Liver (tissue), 9 donors: ENCODE measurements around the gene LRRC27. TPM values are rescaled to one million over a fixed set of nuclear protein-coding genes. Genes with fewer than 3 reads are reported as not detected.

Source experiments
- DNase-seq: peaks from one replicate; pipeline ENCODE4 v3.0.0-alpha.2; 2017; ENCODE audit warnings: low spot score
- H3K27ac ChIP-seq, 2 donors: one replicate each; pipeline ENCODE4 v1.7.0; 2013; ENCODE audit warnings: inconsistent platforms in 2 of 2, low read length in 2 of 2, control low read depth in 1 of 2, low read depth in 1 of 2, mild to moderate bottlenecking in 1 of 2
- H3K27me3 ChIP-seq, 4 donors: one replicate each; pipeline versions ENCODE4 v1.6.1 to v1.7.0; 2013; ENCODE audit warnings: low read length in 3 of 4, inconsistent platforms in 1 of 4, mild to moderate bottlenecking in 1 of 4, moderate library complexity in 1 of 4; ENCODE audit not compliant: control insufficient read depth in 4 of 4, insufficient read depth in 4 of 4
- H3K36me3 ChIP-seq, 4 donors: one replicate each; pipeline versions ENCODE4 v1.6.1 to v1.7.0; 2013; ENCODE audit warnings: low read length in 3 of 4, mild to moderate bottlenecking in 3 of 4, low read depth in 1 of 4, moderate library complexity in 1 of 4; ENCODE audit not compliant: control insufficient read depth in 4 of 4, insufficient read depth in 3 of 4
- H3K4me1 ChIP-seq, 4 donors: one replicate each; pipeline versions ENCODE4 v1.6.1 to v1.7.0; 2013; ENCODE audit warnings: low read length in 3 of 4, mild to moderate bottlenecking in 3 of 4, moderate library complexity in 1 of 4; ENCODE audit not compliant: control insufficient read depth in 4 of 4, insufficient read depth in 4 of 4
- H3K4me3 ChIP-seq, 3 donors: one replicate each; pipeline versions ENCODE4 v1.6.1 to v1.7.0; 2013; ENCODE audit warnings: low read length in 3 of 3, control low read depth in 1 of 3, low read depth in 1 of 3, mild to moderate bottlenecking in 1 of 3
- H3K9ac ChIP-seq, 2 donors: one replicate each; pipeline ENCODE4 v1.7.0; 2013; ENCODE audit warnings: low read length in 2 of 2, mild to moderate bottlenecking in 2 of 2, moderate library complexity in 2 of 2, control low read depth in 1 of 2, low read depth in 1 of 2
- H3K9me3 ChIP-seq, 4 donors: one replicate each; pipeline versions ENCODE4 v1.6.1 to v1.7.0; 2013; ENCODE audit warnings: low read length in 3 of 4; ENCODE audit not compliant: control insufficient read depth in 4 of 4
- CTCF ChIP-seq: fragments of 150-350 bp; IDR thresholded peaks from 2 replicates; pipeline ENCODE4 v1.5.1; 2017; ENCODE audit warnings: improper control_type of control experiment, low read depth, low read length; ENCODE audit not compliant: missing input control
- EGR1 ChIP-seq, 2 donors: IDR thresholded peaks; 2 replicates each; pipeline ENCODE4 v1.6.1; 2016 to 2018; ENCODE audit warnings: antibody characterized with exemption in 2 of 2, low read depth in 2 of 2
- FOXA1 ChIP-seq: IDR thresholded peaks from 2 replicates; pipeline ENCODE4 v1.6.1; 2016; ENCODE audit warnings: antibody characterized with exemption
- FOXA2 ChIP-seq: IDR thresholded peaks from 2 replicates; pipeline ENCODE4 v1.6.1; 2016; ENCODE audit warnings: antibody characterized with exemption
- GABPA ChIP-seq, 2 donors: IDR thresholded peaks in 1 of 2; conservative IDR thresholded peaks in 1 of 2; 2 replicates each; pipeline ENCODE4 v1.6.1; 2016; ENCODE audit warnings: antibody characterized with exemption in 2 of 2, mild to moderate bottlenecking in 1 of 2, moderate library complexity in 1 of 2
- HNF4A ChIP-seq, 2 donors: conservative IDR thresholded peaks; 2 replicates each; pipeline ENCODE4 v1.6.1; 2016; ENCODE audit warnings: antibody characterized with exemption in 2 of 2, mild to moderate bottlenecking in 2 of 2
- HNF4G ChIP-seq: IDR thresholded peaks from 2 replicates; pipeline ENCODE4 v1.6.1; 2016; ENCODE audit warnings: antibody characterized with exemption
- JUND ChIP-seq, 2 donors: IDR thresholded peaks; 2 replicates each; pipeline ENCODE4 v1.6.1; 2016; ENCODE audit warnings: antibody characterized with exemption in 2 of 2
- MAX ChIP-seq: IDR thresholded peaks from 2 replicates; pipeline ENCODE4 v1.6.1; 2016; ENCODE audit warnings: antibody characterized with exemption
- NR2F2 ChIP-seq: IDR thresholded peaks from 2 replicates; pipeline ENCODE4 v1.6.1; 2016; ENCODE audit warnings: antibody characterized with exemption
- RAD21 ChIP-seq, 2 donors: IDR thresholded peaks; 2 replicates each; pipeline ENCODE4 v1.6.1; 2016; ENCODE audit warnings: antibody characterized with exemption in 2 of 2, mild to moderate bottlenecking in 2 of 2
- REST ChIP-seq: IDR thresholded peaks from 2 replicates; pipeline ENCODE4 v1.6.1; 2016; ENCODE audit warnings: antibody characterized with exemption, mild to moderate bottlenecking
- RXRA ChIP-seq, 2 donors: IDR thresholded peaks; 2 replicates each; pipeline ENCODE4 v1.6.1; 2017 to 2018; ENCODE audit warnings: antibody characterized with exemption in 2 of 2, mild to moderate bottlenecking in 1 of 2
- SP1 ChIP-seq: IDR thresholded peaks from 2 replicates; pipeline ENCODE4 v1.6.1; 2018; ENCODE audit warnings: antibody characterized with exemption, mild to moderate bottlenecking
- TAF1 ChIP-seq: conservative IDR thresholded peaks from 2 replicates; pipeline ENCODE4 v1.6.1; 2016; ENCODE audit warnings: antibody characterized with exemption, mild to moderate bottlenecking
- YY1 ChIP-seq: IDR thresholded peaks from 2 replicates; pipeline ENCODE4 v1.6.1; 2016; ENCODE audit warnings: antibody characterized with exemption, mild to moderate bottlenecking
- ZBTB33 ChIP-seq: IDR thresholded peaks from 2 replicates; pipeline ENCODE4 v1.6.1; 2016; ENCODE audit warnings: antibody characterized with exemption
- WGBS: extraction: QIAGEN DNeasy Blood & Tissue Kit; methylation state at CpG from one replicate; pipeline ENCODE4 v1.1.7; 2013; 5-methylcytosine and 5-hydroxymethylcytosine counted together
- polyA plus RNA-seq, 2 donors: library from polyadenylated mRNA; stranded (reverse) in 1 of 2; unstranded in 1 of 2; fragments of 200-250 nt in 1 of 2; fragments of >200 nt in 1 of 2; fragmentation: Nextera tagmentation in 1 of 2; extraction: Ambion mirVana in 1 of 2; gene quantifications; one replicate each; pipeline versions ENCODE4 v1.2.1 to v1.2.3, GENCODE V29; 2013 to 2015
- total RNA-seq, 2 donors: library from RNA; depleted of rRNA; stranded (reverse); fragments of >200 nt; gene quantifications; one replicate each; pipeline ENCODE4 v1.2.3, GENCODE V29; 2014
- donor health status: healthy.
- donor health status: healthy.
- donor health status: healthy.
- donor health status: healthy.
- donor health status: healthy.

The LRRC27 gene
- total and polyA plus RNA-seq, 4 donors: 1.8 to 2.8 (median 2.6) TPM

GRCh38 chr10:132393695-132394181 lies 61.7 kb downstream of the LRRC27 start:
- 87% methylated on average over 9 of the region's 9 CpGs for WGBS
- no peak for DNase-seq
- Histone ChIP-seq H3K27me3 (no peaks in the 10 kb centered on the region), H3K9me3 (no peaks in the 10 kb centered on the region), H3K9ac (no peak overlapping the region), H3K4me1 (peaks cover 5 to 24% (median 11%) of the 10 kb centered on the region in 4 donors), H3K27ac (no peak overlapping the region), H3K36me3 (no peaks in the 10 kb centered on the region), H3K4me3 (no peak overlapping the region)
- TF ChIP-seq MAX (no peak), EGR1 (IDR thresholded peaks at IDR 0.05; ENCODE audit: low read depth in 2 of 2) (no peak), RAD21 (IDR thresholded peaks at IDR 0.05) (no peak), CTCF (no peak), SP1 (no peak), TAF1 (no peak), GABPA (IDR thresholded peaks at IDR 0.05 in 1 of 2, conservative IDR thresholded peaks at IDR 0.05 in 1 of 2) (no peak), HNF4A (conservative IDR thresholded peaks at IDR 0.05) (no peak), REST (no peak), NR2F2 (no peak), ZBTB33 (no peak), YY1 (no peak), JUND (IDR thresholded peaks at IDR 0.05) (no peak), RXRA (IDR thresholded peaks at IDR 0.05) (no peak)

GRCh38 chr10:132394201-132394811 lies 62.3 kb downstream of the LRRC27 start:
- Histone ChIP-seq H3K27me3 (no peaks in the 10 kb centered on the region), H3K4me1 (peaks cover 5 to 18% (median 9%) of the 10 kb centered on the region in 4 donors), H3K9ac (no peak overlapping the region), H3K27ac (no peak overlapping the region), H3K4me3 (no peak overlapping the region), H3K9me3 (no peaks in the 10 kb centered on the region), H3K36me3 (no peaks in the 10 kb centered on the region)
- DNase-seq: no peak
- WGBS: 91% methylated on average over 13 of the region's 13 CpGs
- TF ChIP-seq SP1 (no peak), ZBTB33 (no peak), GABPA (IDR thresholded peaks at IDR 0.05 in 1 of 2, conservative IDR thresholded peaks at IDR 0.05 in 1 of 2) (no peak), NR2F2 (no peak), TAF1 (no peak), EGR1 (IDR thresholded peaks at IDR 0.05; ENCODE audit: low read depth in 2 of 2) (no peak), MAX (no peak), FOXA2 (no peak), RXRA (IDR thresholded peaks at IDR 0.05) (no peak), JUND (IDR thresholded peaks at IDR 0.05) (no peak), FOXA1 (no peak), REST (no peak), HNF4G (no peak), RAD21 (IDR thresholded peaks at IDR 0.05) (no peak)
